H9 (cell line): ENCODE measurements around the gene ZFP37. TPM values are rescaled to one million over a fixed set of nuclear protein-coding genes. Genes with fewer than 3 reads are reported as not detected.

Source experiments
- DNase-seq: peaks from one replicate; pipeline ENCODE4 v3.0.0-alpha.2; 2017
- H2AFZ ChIP-seq: one replicate; pipeline ENCODE4 v1.6.1; 2013; ENCODE audit warnings: mild to moderate bottlenecking, low read length, control low read depth, moderate library complexity
- H2AK5ac ChIP-seq: 2 replicates; pipeline ENCODE4 v1.6.1; 2013; ENCODE audit warnings: low read length, control low read depth, mixed read lengths; ENCODE audit not compliant: insufficient read length
- H2BK120ac ChIP-seq: one replicate; pipeline ENCODE4 v1.6.1; 2013; ENCODE audit warnings: low read depth, mild to moderate bottlenecking, low read length, control low read depth, inconsistent platforms; ENCODE audit not compliant: poor library complexity, severe bottlenecking
- H2BK12ac ChIP-seq: 2 replicates; pipeline ENCODE4 v1.6.1; 2013; ENCODE audit warnings: low read length, control low read depth, mixed read lengths, low read depth; ENCODE audit not compliant: insufficient read length
- H2BK15ac ChIP-seq: 2 replicates; pipeline ENCODE4 v1.6.1; 2013; ENCODE audit warnings: low read depth, low read length, control low read depth
- H2BK20ac ChIP-seq: one replicate; pipeline ENCODE4 v1.6.1; 2013; ENCODE audit warnings: low read depth, mild to moderate bottlenecking, low read length, control low read depth, inconsistent platforms; ENCODE audit not compliant: poor library complexity, severe bottlenecking
- H2BK5ac ChIP-seq: 2 replicates; pipeline ENCODE4 v1.6.1; 2013; ENCODE audit warnings: low read length, control low read depth, mixed read lengths; ENCODE audit not compliant: insufficient read length
- H3K14ac ChIP-seq: 2 replicates; pipeline ENCODE4 v1.6.1; 2013; ENCODE audit warnings: low read length, control low read depth; ENCODE audit not compliant: insufficient read depth
- H3K18ac ChIP-seq: 2 replicates; pipeline ENCODE4 v1.6.1; 2013; ENCODE audit warnings: low read depth, mild to moderate bottlenecking, mixed read lengths, low read length, control low read depth; ENCODE audit not compliant: insufficient read length
- H3K23ac ChIP-seq: 2 replicates; pipeline ENCODE4 v1.6.1; 2013; ENCODE audit warnings: low read length, control low read depth, mixed read lengths, low read depth; ENCODE audit not compliant: insufficient read length
- H3K23me2 ChIP-seq: 2 replicates; pipeline ENCODE4 v1.6.1; 2013; ENCODE audit warnings: low read depth, mild to moderate bottlenecking, mixed read lengths, low read length, control low read depth; ENCODE audit not compliant: insufficient read length, poor library complexity, severe bottlenecking
- H3K27ac ChIP-seq: 2 replicates; pipeline ENCODE4 v1.5.1; 2013; ENCODE audit warnings: low read length, control low read depth, mixed read lengths, low read depth; ENCODE audit not compliant: insufficient read length
- H3K27me3 ChIP-seq: 2 replicates; pipeline ENCODE4 v1.6.1; 2013; ENCODE audit warnings: low read length, control low read depth, inconsistent platforms; ENCODE audit not compliant: insufficient read depth
- H3K4ac ChIP-seq: 2 replicates; pipeline ENCODE4 v1.6.1; 2013; ENCODE audit warnings: low read depth, mild to moderate bottlenecking, control low read depth, inconsistent platforms, low read length, moderate library complexity
- H3K4me1 ChIP-seq: 2 replicates; pipeline ENCODE4 v1.6.1; 2013; ENCODE audit warnings: low read length, control low read depth, inconsistent platforms; ENCODE audit not compliant: insufficient read depth
- H3K4me2 ChIP-seq: 2 replicates; pipeline ENCODE4 v1.6.1; 2013; ENCODE audit warnings: low read length, control low read depth, mixed read lengths; ENCODE audit not compliant: insufficient read length, insufficient read depth
- H3K56ac ChIP-seq: 2 replicates; pipeline ENCODE4 v1.6.1; 2013; ENCODE audit warnings: low read depth, mild to moderate bottlenecking, mixed read lengths, low read length, control low read depth; ENCODE audit not compliant: insufficient read length
- H3K79me1 ChIP-seq: 2 replicates; pipeline ENCODE4 v1.6.1; 2013; ENCODE audit warnings: low read depth, mild to moderate bottlenecking, moderate library complexity, low read length, control low read depth, inconsistent platforms; ENCODE audit not compliant: insufficient read depth, poor library complexity, severe bottlenecking
- H3K79me2 ChIP-seq: 2 replicates; pipeline ENCODE4 v1.6.1; 2013; ENCODE audit warnings: low read length, control low read depth, inconsistent platforms; ENCODE audit not compliant: insufficient read depth
- H3K9ac ChIP-seq: 2 replicates; pipeline ENCODE4 v1.6.1; 2013; ENCODE audit warnings: low read length, control low read depth, mixed read lengths; ENCODE audit not compliant: insufficient read length; ENCODE audit errors: extremely low read depth
- H3K9me3 ChIP-seq: one replicate; pipeline ENCODE4 v1.6.1; 2013; ENCODE audit warnings: low read depth, low read length, inconsistent platforms; ENCODE audit not compliant: control insufficient read depth
- H3T11ph ChIP-seq: one replicate; pipeline ENCODE4 v1.6.1; 2013; ENCODE audit warnings: mild to moderate bottlenecking, low read length, control low read depth, inconsistent platforms
- H4K20me1 ChIP-seq: one replicate; pipeline ENCODE4 v1.6.1; 2013; ENCODE audit not compliant: control insufficient read depth, insufficient read length, insufficient read depth
- H4K5ac ChIP-seq: 2 replicates; pipeline ENCODE4 v1.6.1; 2013; ENCODE audit warnings: low read depth, mild to moderate bottlenecking, mixed read lengths, low read length, control low read depth; ENCODE audit not compliant: insufficient read length
- H4K8ac ChIP-seq: replicated peaks from 2 replicates; pipeline ENCODE4 v1.6.1; 2013; ENCODE audit warnings: low read length, control low read depth, mixed read lengths, low read depth; ENCODE audit not compliant: insufficient read length
- H4K91ac ChIP-seq: 2 replicates; pipeline ENCODE4 v1.6.1; 2013; ENCODE audit warnings: low read depth, mild to moderate bottlenecking, moderate library complexity, mixed read lengths, low read length, control low read depth; ENCODE audit not compliant: insufficient read length
- H3K27ac Mint-ChIP-seq, 3 experiments: 2 replicates in 2 of 3; 3 replicates in 1 of 3; pipeline ENCODE4 v1.8.0; 2020 to 2021; ENCODE audit warnings: mixed read lengths in 3 of 3, mild to moderate bottlenecking in 1 of 3, moderate library complexity in 1 of 3
- H3K27me3 Mint-ChIP-seq: 2 replicates; pipeline ENCODE4 v1.8.0; 2021; ENCODE audit warnings: low read depth, mild to moderate bottlenecking, moderate library complexity, mixed read lengths
- H3K36me3 Mint-ChIP-seq, 3 experiments: 2 replicates in 2 of 3; 3 replicates in 1 of 3; pipeline ENCODE4 v1.8.0; 2020 to 2021; ENCODE audit warnings: low read depth in 3 of 3, mixed read lengths in 3 of 3; ENCODE audit not compliant: insufficient read depth in 1 of 3
- H3K4me1 Mint-ChIP-seq, 2 experiments: 2 replicates each; pipeline ENCODE4 v1.8.0; 2020; ENCODE audit warnings: mixed read lengths in 2 of 2
- H3K4me3 Mint-ChIP-seq, 2 experiments: 2 replicates in 1 of 2; 3 replicates in 1 of 2; pipeline ENCODE4 v1.8.0; 2020 to 2021; ENCODE audit warnings: mild to moderate bottlenecking in 2 of 2, mixed read lengths in 2 of 2, moderate library complexity in 1 of 2
- H3K9me3 Mint-ChIP-seq, 2 experiments: 2 replicates in 1 of 2; 3 replicates in 1 of 2; pipeline ENCODE4 v1.8.0; 2020; ENCODE audit warnings: mild to moderate bottlenecking in 2 of 2, mixed read lengths in 2 of 2, moderate library complexity in 1 of 2
- CTCF ChIP-seq: fragments of 200-600 bp; sonication (generic); conservative IDR thresholded peaks from 3 replicates; pipeline ENCODE4 v1.8.0; 2021; ENCODE audit warnings: antibody characterized with exemption, mild to moderate bottlenecking
- WGBS: extraction: QIAGEN DNeasy Blood & Tissue Kit; methylation state at CpG from one replicate; pipeline ENCODE4 v1.1.7; 2013; ENCODE audit warnings: missing lambda C conversion rate, low lambda C conversion rate, mixed read lengths; ENCODE audit not compliant: insufficient read length; ENCODE audit errors: extremely low coverage; 5-methylcytosine and 5-hydroxymethylcytosine counted together
- total RNA-seq: library from RNA; stranded (reverse); gene quantifications from 2 replicates; pipeline ENCODE4 v1.2.1, GENCODE V29; 2021

The ZFP37 gene
- total RNA-seq, 1 experiment from 2014 or later, result 5.1 TPM

- no peak overlapping the region for H3K27ac ChIP-seq
- no peak overlapping the region for H3K14ac ChIP-seq
- H3K4ac ChIP-seq, result no peak overlapping the region
- peaks cover 18% of the 10 kb centered on the region for H3K27me3 ChIP-seq
- H3K4me1 Mint-ChIP-seq, result no peaks in the 10 kb centered on the region
- no peak overlapping the region for H3K23ac ChIP-seq
- H4K5ac ChIP-seq, result no peak overlapping the region
- H3K9ac ChIP-seq, result no peak overlapping the region
- H3K36me3 Mint-ChIP-seq, result no peaks in the 10 kb centered on the region
- no peak overlapping the region for H2AK5ac ChIP-seq
- peaks cover 4% of the 10 kb centered on the region for H3K79me1 ChIP-seq
- no peak overlapping the region for H2BK15ac ChIP-seq
- H3K4me3 Mint-ChIP-seq, result no peak overlapping the region
- H3K56ac ChIP-seq, result no peak overlapping the region
- H3K9me3 Mint-ChIP-seq, result peaks cover 10 to 13% of the 10 kb centered on the region in 2 experiments; a peak in 3 of 5 replicates
- H2BK20ac ChIP-seq, result no peak overlapping the region
- no peak overlapping the region for H2AFZ ChIP-seq
- TF ChIP-seq CTCF, result no peak
- H3K27ac Mint-ChIP-seq, result no peak overlapping the region
- H3K79me2 ChIP-seq, result peaks cover 3% of the 10 kb centered on the region; the same call in 1 of the 2 replicates
- DNase-seq, result no peak
- H4K20me1 ChIP-seq, result no peaks in the 10 kb centered on the region
- WGBS, result no CpG with 5 or more reads among the region's 5 CpGs
- H3K9me3 ChIP-seq, result peaks cover 16% of the 10 kb centered on the region
- no peak overlapping the region for H2BK12ac ChIP-seq
- no peak overlapping the region for H3K18ac ChIP-seq
- H3K4me2 ChIP-seq, result peak overlapping the region; percentile 73
- no peak overlapping the region for H4K8ac ChIP-seq
- H3T11ph ChIP-seq, result no peak overlapping the region
- H2BK120ac ChIP-seq, result no peak overlapping the region
- no peak overlapping the region for H4K91ac ChIP-seq
- H2BK5ac ChIP-seq, result no peak overlapping the region
- H3K27me3 Mint-ChIP-seq, result peaks cover 13% of the 10 kb centered on the region
- H3K4me1 ChIP-seq, result no peaks in the 10 kb centered on the region
- H3K23me2 ChIP-seq, result peaks cover 10% of the 10 kb centered on the region
Measured at GRCh38 chr9:113057193-113057592, 669 bp upstream of the ZFP37 start.
